ENCODE measurements around the gene TRABD2B. TPM values are rescaled to one million over a fixed set of nuclear protein-coding genes. Genes with fewer than 3 reads are reported as not detected.

TRABD2B gene
- total and polyA plus RNA-seq, 2 of the 4 experiments (the other 2 are of a cell fraction) = not detected

GRCh38 chr1:47751193-47751592 lies 246.0 kb downstream of the TRABD2B start:
- no peak overlapping the region for H4K5ac ChIP-seq (ENCODE audit: low read depth, low read length)
- no peaks in the 10 kb centered on the region for H3K79me1 ChIP-seq (ENCODE audit: low read depth in 1 of 2, low read length in 2 of 2)
- H4K8ac ChIP-seq (ENCODE audit: low read depth in 2 of 2, low read length in 2 of 2) = no peak overlapping the region
- intact Hi-C loops (cut with micrococcal nuclease) (no loop called here), in situ Hi-C loops (cut with MboI; ENCODE audit: low sequenced_read_pairs) (no loop called here), dilution Hi-C loops (cut with HindIII; ENCODE audit: low sequenced_read_pairs, unreplicated experiment) (no loop called here)
- no peak overlapping the region for H2BK15ac ChIP-seq (ENCODE audit: low read depth, low read length)
- ATAC-seq (ENCODE audit: low read depth) = no peak
- H3K4ac ChIP-seq (ENCODE audit: low read depth, low read length) = no peak overlapping the region
- no peak overlapping the region for H3K56ac ChIP-seq (ENCODE audit: extremely low read depth, insufficient read depth, low read length)
- H3K18ac ChIP-seq (ENCODE audit: low read depth, low read length) = no peak overlapping the region
- TF ChIP-seq FOS (IDR thresholded peaks at IDR 0.05; ENCODE audit: low read depth, low read length) (no peak), ELK1 (IDR thresholded peaks at IDR 0.05; ENCODE audit: borderline replicate concordance, low read depth, low read length) (no peak), SMC3 (IDR thresholded peaks at IDR 0.05; ENCODE audit: low read depth, low read length) (no peak)
- H2AK9ac ChIP-seq (replicated peaks; ENCODE audit: low read depth, low read length, poor library complexity) = no peak overlapping the region
- H3K36me3 ChIP-seq (ENCODE audit: control insufficient read depth, insufficient read depth, low read length) = no peaks in the 10 kb centered on the region
- ChIA-PET CTCF (no interaction called here), POLR2A (ENCODE audit: unreplicated experiment) (no interaction called here)
- BruUV-seq (replicated peaks) = no TSS peak
- H3K27ac ChIP-seq (ENCODE audit: insufficient read depth, low read length) = no peak overlapping the region
- H2BK120ac ChIP-seq (ENCODE audit: low read depth, low read length) = no peak overlapping the region
- H3K9me1 ChIP-seq (ENCODE audit: insufficient read depth, low read length) = no peaks in the 10 kb centered on the region
- H4K91ac ChIP-seq (ENCODE audit: insufficient read depth, low read depth, low read length) = no peak overlapping the region
- H3K27me3 ChIP-seq (ENCODE audit: control insufficient read depth, insufficient read depth, low read length) = no peaks in the 10 kb centered on the region; the same call in 1 of the 2 replicates
- DNase-seq = no peak
- H2AFZ ChIP-seq (replicated peaks; ENCODE audit: low read length, poor library complexity) = no peak overlapping the region
- no peaks in the 10 kb centered on the region for H3K9me3 ChIP-seq (ENCODE audit: control insufficient read depth, insufficient read depth, low read length)
- no CpG with 5 or more reads among the region's 4 CpGs for WGBS, 2 experiments (ENCODE audit: extremely low coverage in 2 of 2, insufficient read length in 1 of 2)
- no peak overlapping the region for H3K9ac ChIP-seq (ENCODE audit: low read depth, low read length)
- no peak overlapping the region for H3K4me3 ChIP-seq (ENCODE audit: insufficient read depth, low read depth, low read length)
- no peak overlapping the region for H2BK20ac ChIP-seq (ENCODE audit: low read depth, low read length)
- no peaks in the 10 kb centered on the region for H4K20me1 ChIP-seq (ENCODE audit: insufficient read depth, low read length)
- H3K23ac ChIP-seq (ENCODE audit: low read depth, low read length) = no peak overlapping the region
- H2BK5ac ChIP-seq (ENCODE audit: low read depth, low read length, poor library complexity, severe bottlenecking) = no peak overlapping the region
- H3K4me2 ChIP-seq (ENCODE audit: low read depth, low read length) = no peak overlapping the region
- no peak overlapping the region for H3K14ac ChIP-seq (replicated peaks; ENCODE audit: low read depth, low read length)
- H3K4me1 ChIP-seq (ENCODE audit: control insufficient read depth, insufficient read depth, low read length) = no peaks in the 10 kb centered on the region
- H2AK5ac ChIP-seq (ENCODE audit: low read depth, low read length) = no peak overlapping the region
